DOHH2 (cell line): ENCODE data around the gene SGCD.

Experiments
- H3F3A ChIP-seq: fragments of 200-600 bp; sonication (generic), shearing (Covaris generic); 2 replicates; pipeline ENCODE4 v1.6.0; 2016; ENCODE audit warnings: antibody characterized with exemption, mild to moderate bottlenecking; ENCODE audit not compliant: control insufficient read depth, insufficient read depth
- H3K27ac ChIP-seq: fragments of 200-600 bp; sonication (generic); 2 replicates; pipeline ENCODE4 v1.5.1; 2014; ENCODE audit warnings: low read depth, mild to moderate bottlenecking, low read length, moderate library complexity
- H3K27me3 ChIP-seq: fragments of 200-600 bp; sonication (generic); 2 replicates; pipeline ENCODE4 v1.6.1; 2014; ENCODE audit warnings: mild to moderate bottlenecking, low read length, mixed read lengths; ENCODE audit not compliant: control insufficient read depth
- H3K36me3 ChIP-seq: fragments of 200-600 bp; sonication (generic); 2 replicates; pipeline ENCODE4 v1.6.1; 2014; ENCODE audit warnings: mild to moderate bottlenecking, low read length, moderate library complexity, mixed read lengths; ENCODE audit not compliant: control insufficient read depth
- H3K4me1 ChIP-seq: fragments of 200-600 bp; sonication (generic); 2 replicates; pipeline ENCODE4 v1.6.1; 2014; ENCODE audit warnings: mild to moderate bottlenecking, low read length, mixed read lengths; ENCODE audit not compliant: control insufficient read depth
- H3K4me2 ChIP-seq: fragments of 200-600 bp; sonication (generic); 2 replicates; pipeline ENCODE4 v1.6.0; 2014; ENCODE audit warnings: mild to moderate bottlenecking, low read length, moderate library complexity
- H3K4me3 ChIP-seq: fragments of 200-600 bp; sonication (generic); 2 replicates; pipeline ENCODE4 v1.5.1; 2014; ENCODE audit warnings: mild to moderate bottlenecking, low read length, mixed read lengths
- H3K79me2 ChIP-seq: fragments of 200-600 bp; sonication (generic); 2 replicates; pipeline ENCODE4 v1.6.1; 2014; ENCODE audit warnings: mild to moderate bottlenecking, low read length, mixed read lengths; ENCODE audit not compliant: control insufficient read depth
- H3K9me2 ChIP-seq: fragments of 200-600 bp; sonication (generic); replicated peaks from 2 replicates; pipeline ENCODE4 v1.6.1; 2014; ENCODE audit warnings: mild to moderate bottlenecking, low read length, mixed read lengths; ENCODE audit not compliant: control insufficient read depth
- H3K9me3 ChIP-seq: fragments of 200-600 bp; sonication (generic); 2 replicates; pipeline ENCODE4 v1.6.1; 2014; ENCODE audit warnings: antibody characterized with exemption, low read length, mixed read lengths; ENCODE audit not compliant: control insufficient read depth, insufficient read depth
- H4K20me1 ChIP-seq: fragments of 200-600 bp; sonication (generic); 2 replicates; pipeline ENCODE4 v1.6.0; 2014; ENCODE audit warnings: low read depth, mild to moderate bottlenecking, antibody characterized with exemption, low read length, moderate library complexity; ENCODE audit not compliant: control insufficient read depth, insufficient read depth
- EZH2phosphoT487 ChIP-seq: fragments of 200-600 bp; sonication (generic); IDR thresholded peaks from 2 replicates; pipeline ENCODE4 v1.6.1; 2017; ENCODE audit warnings: borderline replicate concordance, mild to moderate bottlenecking, antibody characterized with exemption, low read length, moderate library complexity, mixed read lengths
- TF ChIP-seq, protein P1 (sequence below): fragments of 200-600 bp; sonication (generic); IDR thresholded peaks from one replicate; pipeline ENCODE4 v1.5.1; 2014; ENCODE audit warnings: antibody characterized with exemption, mild to moderate bottlenecking, low read depth, low read length; ENCODE audit not compliant: poor library complexity, severe bottlenecking

Gene SGCD

DNA sequence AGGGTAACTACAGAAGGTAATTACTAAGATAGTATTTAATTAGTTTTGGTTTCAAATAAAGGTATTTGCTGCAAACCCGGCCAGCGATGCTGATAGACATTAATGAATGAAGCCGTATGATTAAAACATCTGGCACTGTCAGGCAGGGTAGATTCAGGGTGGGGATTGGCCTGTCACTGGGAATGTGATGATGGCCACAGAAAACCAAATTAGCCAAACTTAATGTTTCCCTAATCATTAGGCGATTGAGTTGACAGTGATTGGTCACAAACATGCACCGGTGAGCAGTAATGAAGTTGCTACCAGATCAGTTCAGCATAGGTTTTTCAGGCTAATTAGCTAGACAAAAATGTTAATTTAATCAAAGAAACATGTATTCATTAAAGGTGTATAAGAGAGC, 107.5 kb downstream of the SGCD start:
- no peaks in the 10 kb centered on the region for H3K9me3 ChIP-seq
- TF ChIP-seq EZH2phosphoT487: no peak
- TF ChIP-seq, protein P1, sequence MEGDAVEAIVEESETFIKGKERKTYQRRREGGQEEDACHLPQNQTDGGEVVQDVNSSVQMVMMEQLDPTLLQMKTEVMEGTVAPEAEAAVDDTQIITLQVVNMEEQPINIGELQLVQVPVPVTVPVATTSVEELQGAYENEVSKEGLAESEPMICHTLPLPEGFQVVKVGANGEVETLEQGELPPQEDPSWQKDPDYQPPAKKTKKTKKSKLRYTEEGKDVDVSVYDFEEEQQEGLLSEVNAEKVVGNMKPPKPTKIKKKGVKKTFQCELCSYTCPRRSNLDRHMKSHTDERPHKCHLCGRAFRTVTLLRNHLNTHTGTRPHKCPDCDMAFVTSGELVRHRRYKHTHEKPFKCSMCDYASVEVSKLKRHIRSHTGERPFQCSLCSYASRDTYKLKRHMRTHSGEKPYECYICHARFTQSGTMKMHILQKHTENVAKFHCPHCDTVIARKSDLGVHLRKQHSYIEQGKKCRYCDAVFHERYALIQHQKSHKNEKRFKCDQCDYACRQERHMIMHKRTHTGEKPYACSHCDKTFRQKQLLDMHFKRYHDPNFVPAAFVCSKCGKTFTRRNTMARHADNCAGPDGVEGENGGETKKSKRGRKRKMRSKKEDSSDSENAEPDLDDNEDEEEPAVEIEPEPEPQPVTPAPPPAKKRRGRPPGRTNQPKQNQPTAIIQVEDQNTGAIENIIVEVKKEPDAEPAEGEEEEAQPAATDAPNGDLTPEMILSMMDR: no peak

DNA sequence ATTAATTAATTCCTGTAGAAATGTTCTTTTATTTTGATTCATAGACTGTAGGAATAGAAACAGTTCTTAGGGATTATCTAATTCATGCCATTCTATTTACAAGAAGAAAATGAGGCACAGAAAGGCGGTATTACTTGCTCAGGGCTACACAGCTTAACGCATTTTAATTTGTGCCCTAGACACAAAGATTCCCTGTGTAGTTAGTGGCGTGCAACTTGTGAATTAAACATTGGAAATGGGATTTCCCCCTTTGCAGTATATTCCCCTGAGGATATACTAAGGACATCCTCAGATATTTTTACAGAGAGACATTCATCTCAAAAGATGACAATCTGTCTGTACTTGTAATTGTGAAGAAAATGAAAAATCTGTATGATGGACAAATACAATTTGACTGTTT, 108.1 kb downstream of the SGCD start:
- Histone ChIP-seq H3K9me2 (no peaks in the 10 kb centered on the region; the same call in 1 of the 2 replicates), H3K4me1 (no peaks in the 10 kb centered on the region), H3K4me3 (no peak overlapping the region), H3K4me2 (no peak overlapping the region), H4K20me1 (no peaks in the 10 kb centered on the region), H3K36me3 (no peaks in the 10 kb centered on the region), H3K9me3 (no peaks in the 10 kb centered on the region), H3K79me2 (no peaks in the 10 kb centered on the region), H3K27ac (no peak overlapping the region), H3F3A (no peaks in the 10 kb centered on the region), H3K27me3 (no peaks in the 10 kb centered on the region)
- TF ChIP-seq, protein P1: no peak
- TF ChIP-seq EZH2phosphoT487: no peak

More for the DNA sequence above, 107.5 kb downstream of the SGCD start:
- Histone ChIP-seq H3K27me3 (no peaks in the 10 kb centered on the region), H4K20me1 (no peaks in the 10 kb centered on the region), H3K4me3 (no peak overlapping the region), H3K4me1 (no peaks in the 10 kb centered on the region), H3K27ac (no peak overlapping the region), H3K36me3 (no peaks in the 10 kb centered on the region), H3K79me2 (no peaks in the 10 kb centered on the region), H3K4me2 (no peak overlapping the region), H3K9me2 (no peaks in the 10 kb centered on the region; the same call in 1 of the 2 replicates), H3F3A (no peaks in the 10 kb centered on the region)

DNA sequence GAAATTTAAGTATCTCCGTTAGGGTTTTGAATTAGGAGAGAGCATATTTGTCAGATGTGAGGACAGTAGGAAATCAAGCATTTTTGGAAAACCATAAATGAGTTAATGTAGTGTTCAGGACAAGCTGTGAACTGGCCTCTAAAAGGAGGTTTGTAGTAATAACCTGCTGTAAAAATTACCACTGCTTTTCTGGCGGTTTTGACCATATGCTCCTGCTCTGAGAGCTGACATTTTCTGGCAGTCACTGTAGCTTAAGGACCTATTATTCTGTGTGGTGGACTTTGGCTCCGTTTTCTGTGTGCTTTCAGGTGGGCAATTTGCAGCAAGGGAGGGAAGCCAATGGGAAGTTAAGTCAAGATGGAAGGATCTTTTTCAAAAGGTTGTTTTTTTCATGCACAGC, 111.1 kb downstream of the SGCD start:
- Histone ChIP-seq H3K36me3 (no peaks in the 10 kb centered on the region), H3K4me1 (no peaks in the 10 kb centered on the region), H3K4me3 (no peak overlapping the region), H3K27me3 (no peaks in the 10 kb centered on the region), H3K79me2 (no peaks in the 10 kb centered on the region), H3K4me2 (no peak overlapping the region), H4K20me1 (no peaks in the 10 kb centered on the region), H3K27ac (no peak overlapping the region), H3K9me3 (no peaks in the 10 kb centered on the region), H3F3A (no peaks in the 10 kb centered on the region), H3K9me2 (no peaks in the 10 kb centered on the region; the same call in 1 of the 2 replicates)
- TF ChIP-seq EZH2phosphoT487: no peak

DNA sequence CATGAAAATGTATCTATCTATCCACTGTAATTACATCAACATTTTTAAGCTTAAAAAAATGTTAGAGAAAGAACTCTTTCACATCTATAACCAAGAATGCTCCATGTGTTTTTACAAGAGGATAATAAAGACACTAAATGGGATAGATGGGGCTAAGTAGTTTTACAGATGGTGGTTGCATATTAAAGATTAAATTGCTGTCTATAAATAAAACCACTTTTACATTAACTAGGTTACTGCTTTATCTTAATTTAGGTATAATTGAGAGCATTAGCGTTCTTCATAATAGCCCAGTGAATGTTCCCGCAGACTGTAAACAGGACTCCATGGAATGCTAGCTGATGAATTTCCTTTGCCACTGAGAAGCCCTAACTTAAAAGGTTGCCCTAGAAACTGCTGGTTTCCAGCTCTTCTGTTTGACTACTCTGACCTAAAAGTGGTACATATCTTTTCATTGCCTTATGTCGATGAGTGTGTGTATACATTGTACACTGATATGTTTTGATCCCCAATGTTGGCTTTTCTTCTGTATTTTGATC, 117.9 kb downstream of the SGCD start:
- no peaks in the 10 kb centered on the region for H3F3A ChIP-seq
- H3K27me3 ChIP-seq: no peaks in the 10 kb centered on the region
- no peak overlapping the region for H3K4me2 ChIP-seq
- no peak overlapping the region for H3K27ac ChIP-seq
- TF ChIP-seq, protein P1: no peak
- no peak for TF ChIP-seq EZH2phosphoT487
- no peaks in the 10 kb centered on the region for H4K20me1 ChIP-seq
- no peaks in the 10 kb centered on the region for H3K9me3 ChIP-seq
- no peaks in the 10 kb centered on the region for H3K36me3 ChIP-seq
- H3K4me3 ChIP-seq: no peak overlapping the region
- H3K4me1 ChIP-seq: no peaks in the 10 kb centered on the region
- no peaks in the 10 kb centered on the region for H3K79me2 ChIP-seq
- no peaks in the 10 kb centered on the region for H3K9me2 ChIP-seq
